ENCODE results near the gene PEPD. TPM values are rescaled to one million over a fixed set of nuclear protein-coding genes. Genes with fewer than 3 reads are reported as not detected.

PEPD gene
- total RNA-seq, 1 donor from 2014 or later: 30.0 TPM

GRCh38 chr19:33368074-33368864 is 153.3 kb downstream of the PEPD start:
- no peaks in the 10 kb centered on the region for H3K36me3 ChIP-seq
- H3K4me1 ChIP-seq: peaks cover 5% of the 10 kb centered on the region
- no peaks in the 10 kb centered on the region for H3K9me3 ChIP-seq (replicated peaks)
- H3K27me3 ChIP-seq (ENCODE audit: low read depth): peaks cover 6% of the 10 kb centered on the region
- TF ChIP-seq CTCF (IDR thresholded peaks at IDR 0.05; ENCODE audit: borderline replicate concordance): no peak
- no peak overlapping the region for H3K27ac ChIP-seq (replicated peaks)
- DNase-seq: no peak
- intact Hi-C loops (cut with micrococcal nuclease): no loop called here
- no peak overlapping the region for H3K4me3 ChIP-seq

GRCh38 chr19:33366897-33367296 is 154.7 kb downstream of the PEPD start:
- no peaks in the 10 kb centered on the region for H3K36me3 ChIP-seq
- no peak overlapping the region for H3K27ac ChIP-seq (replicated peaks)
- no peak overlapping the region for H3K4me3 ChIP-seq
- intact Hi-C loops (cut with micrococcal nuclease): no loop called here
- H3K4me1 ChIP-seq: no peaks in the 10 kb centered on the region
- TF ChIP-seq CTCF (IDR thresholded peaks at IDR 0.05; ENCODE audit: borderline replicate concordance): no peak
- DNase-seq: no peak
- no peaks in the 10 kb centered on the region for H3K9me3 ChIP-seq (replicated peaks)
- H3K27me3 ChIP-seq (ENCODE audit: low read depth): peaks cover 6% of the 10 kb centered on the region

- Histone ChIP-seq H3K4me3 (no peak overlapping the region), H3K4me1 (no peaks in the 10 kb centered on the region), H3K36me3 (no peaks in the 10 kb centered on the region), H3K27ac (replicated peaks) (no peak overlapping the region), H3K9me3 (replicated peaks) (no peaks in the 10 kb centered on the region), H3K27me3 (ENCODE audit: low read depth) (peaks cover 6% of the 10 kb centered on the region)
- TF ChIP-seq CTCF (IDR thresholded peaks at IDR 0.05; ENCODE audit: borderline replicate concordance): no peak
- intact Hi-C loops (cut with micrococcal nuclease): no loop called here
- no peak for DNase-seq
Observed at GRCh38 chr19:33366127-33366526, 155.5 kb downstream of the PEPD start.

- no peak for TF ChIP-seq CTCF (IDR thresholded peaks at IDR 0.05; ENCODE audit: borderline replicate concordance)
- Histone ChIP-seq H3K4me1 (no peaks in the 10 kb centered on the region), H3K27me3 (ENCODE audit: low read depth) (peaks cover 6% of the 10 kb centered on the region), H3K36me3 (no peaks in the 10 kb centered on the region), H3K9me3 (replicated peaks) (no peaks in the 10 kb centered on the region), H3K27ac (replicated peaks) (no peak overlapping the region), H3K4me3 (no peak overlapping the region)
- intact Hi-C loops (cut with micrococcal nuclease): no loop called here
- no peak for DNase-seq
Observed at GRCh38 chr19:33365691-33366090, 155.9 kb downstream of the PEPD start.

GRCh38 chr19:33363476-33363875 is 158.1 kb downstream of the PEPD start:
- intact Hi-C loops (cut with micrococcal nuclease): no loop called here
- Histone ChIP-seq H3K27me3 (ENCODE audit: low read depth) (peaks cover 6% of the 10 kb centered on the region), H3K27ac (replicated peaks) (no peak overlapping the region), H3K4me1 (no peaks in the 10 kb centered on the region), H3K9me3 (replicated peaks) (no peaks in the 10 kb centered on the region), H3K4me3 (no peak overlapping the region), H3K36me3 (no peaks in the 10 kb centered on the region)
- DNase-seq: no peak
- TF ChIP-seq CTCF (IDR thresholded peaks at IDR 0.05; ENCODE audit: borderline replicate concordance): no peak

Measured in left ventricle myocardium inferior (tissue), 1 donor.